ENCODE measurements around the gene UXT. TPM values are rescaled to one million over a fixed set of nuclear protein-coding genes. Genes with fewer than 3 reads are reported as not detected.
A peak's percentile ranks its signal among the peaks of the same experiment; 100 is the strongest.

Gene UXT
- total and polyA plus RNA-seq, 9 of the 15 experiments (the other 6 are each of a cell fraction or from before 2014, with no cell fraction given) = 141 to 300 (median 204) TPM

- TF ChIP-seq ZBTB17 (CRISPR knock-in tag; IDR thresholded peaks at IDR 0.05) (no peak), ZFP1 (CRISPR knock-in tag; IDR thresholded peaks at IDR 0.05) (no peak), PTBP1 (IDR thresholded peaks at IDR 0.05; ENCODE audit: low read depth, low read length) (no peak), GMEB1 (CRISPR knock-in tag; IDR thresholded peaks at IDR 0.05) (no peak), MXD1 (CRISPR knock-in tag; IDR thresholded peaks at IDR 0.05; ENCODE audit: borderline replicate concordance, poor library complexity, severe bottlenecking) (no peak), POLR2H (tag; IDR thresholded peaks at IDR 0.05; ENCODE audit: low read depth) (peak; percentile 31; the same call in 1 of the 2 replicates), SOX6 (IDR thresholded peaks at IDR 0.05) (no peak), CREB3 (tag; conservative IDR thresholded peaks at IDR 0.05; ENCODE audit: low read depth) (no peak), ZNF584 (CRISPR knock-in tag; IDR thresholded peaks at IDR 0.05; ENCODE audit: low read depth) (no peak), NFYB (IDR thresholded peaks at IDR 0.05; ENCODE audit: extremely low read depth, insufficient read length) (peak; percentile 79), NR2C1 (IDR thresholded peaks at IDR 0.05) (no peak), NR2C1 (tag; IDR thresholded peaks at IDR 0.05) (0 out of 2 replicates have a peak, but pooled peaks have one; percentile 33), GTF2F1 (IDR thresholded peaks at IDR 0.05; ENCODE audit: low read depth, low read length) (no peak), ETV1 (tag; conservative IDR thresholded peaks at IDR 0.05; ENCODE audit: low read depth) (peak; percentile 65), GTF2E2 (tag; IDR thresholded peaks at IDR 0.05) (no peak), ARID2 (IDR thresholded peaks at IDR 0.05) (no peak), HIVEP1 (CRISPR knock-in tag; IDR thresholded peaks at IDR 0.05) (no peak), ZNF408 (CRISPR knock-in tag; IDR thresholded peaks at IDR 0.05; ENCODE audit: low read depth) (no peak), POLR3G (IDR thresholded peaks at IDR 0.05; ENCODE audit: extremely low read depth, insufficient read length, insufficient replicate concordance) (no peak), ETS2 (tag; IDR thresholded peaks at IDR 0.05; ENCODE audit: borderline replicate concordance, poor library complexity, severe bottlenecking) (no peak), POLR2B (IDR thresholded peaks at IDR 0.05; ENCODE audit: low read depth, partially characterized antibody) (no peak), SIN3A (IDR thresholded peaks at IDR 0.05; ENCODE audit: borderline replicate concordance in 2 of 2, control insufficient read depth in 1 of 2, low read depth in 2 of 2, low read length in 2 of 2) (peak in 1 of 2 experiments; percentile 75; a peak in 2 of 4 replicates), SPI1 (IDR thresholded peaks at IDR 0.05; ENCODE audit: borderline replicate concordance, low read depth, low read length) (0 out of 2 replicates have a peak, but pooled peaks have one; percentile 23), FOSL1 (tag; conservative IDR thresholded peaks at IDR 0.05) (no peak)
These were observed 8.6 kb downstream of the UXT start, which contains the start of gene ELK1 (continued) for GRCh38 chrX:47650164-47651042.
